ENCODE data around the gene KRT36. TPM values are rescaled to one million over a fixed set of nuclear protein-coding genes. Genes with fewer than 3 reads are reported as not detected.

The KRT36 gene
- polyA plus RNA-seq, 1 donor (not counting 4 experiments of a cell fraction or from before 2014, with no cell fraction given): not detected

GRCh38 chr17:41505007-41505808 is 15.5 kb upstream of the KRT36 start, which contains the start of gene KRT13:
Gene KRT13 (minus strand): TSS chr17:41505612. CDS start chr17:41505550, 62 bp downstream.
- no peak within 1 kb of the TSS for H3K4me2 ChIP-seq (ENCODE audit: control insufficient read depth, extremely low read depth, insufficient read depth, low read depth, low read length)
- peaks cover 16% of the 10 kb centered on the region for H3K4me1 ChIP-seq (ENCODE audit: control insufficient read depth, extremely low read depth, insufficient read depth, low read length)
- no peak within 1 kb of the TSS for H3K4me3 ChIP-seq (ENCODE audit: control insufficient read depth in 2 of 3, extremely low read depth in 1 of 3, insufficient read depth in 2 of 3, low read depth in 1 of 3, low read length in 3 of 3)

GRCh38 chr17:41504246-41504977 is 14.7 kb upstream of the KRT36 start:
- Histone ChIP-seq H3K79me2 (ENCODE audit: control insufficient read depth, insufficient read depth, low read length) (no peaks in the 10 kb centered on the region), H3K4me3 (ENCODE audit: control insufficient read depth in 2 of 3, extremely low read depth in 1 of 3, insufficient read depth in 2 of 3, low read depth in 1 of 3, low read length in 3 of 3) (no peak overlapping the region), H3K4me2 (ENCODE audit: control insufficient read depth, extremely low read depth, insufficient read depth, low read depth, low read length) (no peak overlapping the region), H3K9me1 (ENCODE audit: control insufficient read depth, extremely low read depth, insufficient read depth, low read length) (no peaks in the 10 kb centered on the region), H3K9me3 (ENCODE audit: control insufficient read depth, low read depth, low read length) (no peaks in the 10 kb centered on the region), H2AFZ (ENCODE audit: control insufficient read depth, low read length) (no peak overlapping the region), H4K20me1 (ENCODE audit: control insufficient read depth, extremely low read depth, insufficient read depth, low read length) (no peaks in the 10 kb centered on the region), H3K27ac (ENCODE audit: control insufficient read depth, insufficient read depth, low read length) (no peak overlapping the region), H3K9ac (ENCODE audit: control insufficient read depth, extremely low read depth, insufficient read depth, low read length) (no peak overlapping the region), H3K36me3 (ENCODE audit: control insufficient read depth in 2 of 2, extremely low read depth in 1 of 2, insufficient read depth in 2 of 2, low read length in 2 of 2) (no peaks in the 10 kb centered on the region), H3K27me3 (ENCODE audit: control insufficient read depth, extremely low read depth, insufficient read depth, low read length) (no peaks in the 10 kb centered on the region), H3K4me1 (ENCODE audit: control insufficient read depth, extremely low read depth, insufficient read depth, low read length) (peaks cover 24% of the 10 kb centered on the region)
- FAIRE-seq: no peak
- dilution Hi-C loops (cut with MboI; ENCODE audit: extremely low pct_ligation_motif_present, low sequenced_read_pairs): no loop called here
- TF ChIP-seq, protein P1, sequence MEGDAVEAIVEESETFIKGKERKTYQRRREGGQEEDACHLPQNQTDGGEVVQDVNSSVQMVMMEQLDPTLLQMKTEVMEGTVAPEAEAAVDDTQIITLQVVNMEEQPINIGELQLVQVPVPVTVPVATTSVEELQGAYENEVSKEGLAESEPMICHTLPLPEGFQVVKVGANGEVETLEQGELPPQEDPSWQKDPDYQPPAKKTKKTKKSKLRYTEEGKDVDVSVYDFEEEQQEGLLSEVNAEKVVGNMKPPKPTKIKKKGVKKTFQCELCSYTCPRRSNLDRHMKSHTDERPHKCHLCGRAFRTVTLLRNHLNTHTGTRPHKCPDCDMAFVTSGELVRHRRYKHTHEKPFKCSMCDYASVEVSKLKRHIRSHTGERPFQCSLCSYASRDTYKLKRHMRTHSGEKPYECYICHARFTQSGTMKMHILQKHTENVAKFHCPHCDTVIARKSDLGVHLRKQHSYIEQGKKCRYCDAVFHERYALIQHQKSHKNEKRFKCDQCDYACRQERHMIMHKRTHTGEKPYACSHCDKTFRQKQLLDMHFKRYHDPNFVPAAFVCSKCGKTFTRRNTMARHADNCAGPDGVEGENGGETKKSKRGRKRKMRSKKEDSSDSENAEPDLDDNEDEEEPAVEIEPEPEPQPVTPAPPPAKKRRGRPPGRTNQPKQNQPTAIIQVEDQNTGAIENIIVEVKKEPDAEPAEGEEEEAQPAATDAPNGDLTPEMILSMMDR (optimal IDR thresholded peaks at IDR 0.05 in 1 of 3, IDR thresholded peaks at IDR 0.05 in 1 of 3, conservative IDR thresholded peaks at IDR 0.05 in 1 of 3; ENCODE audit: extremely low read depth in 1 of 3, insufficient read depth in 2 of 3, low read length in 3 of 3): no peak
- no peak for TF ChIP-seq EZH2 (IDR thresholded peaks at IDR 0.05; ENCODE audit: low read length)
- no peak for DNase-seq (ENCODE audit: low read depth, low spot score)

More at GRCh38 chr17:41505007-41505808, 15.5 kb upstream of the KRT36 start, which contains the start of gene KRT13:
- Histone ChIP-seq H3K27ac (ENCODE audit: control insufficient read depth, insufficient read depth, low read length) (no peak within 1 kb of the TSS), H4K20me1 (ENCODE audit: control insufficient read depth, extremely low read depth, insufficient read depth, low read length) (no peaks in the 10 kb centered on the region), H3K9ac (ENCODE audit: control insufficient read depth, extremely low read depth, insufficient read depth, low read length) (no peak within 1 kb of the TSS), H3K9me1 (ENCODE audit: control insufficient read depth, extremely low read depth, insufficient read depth, low read length) (no peaks in the 10 kb centered on the region), H2AFZ (ENCODE audit: control insufficient read depth, low read length) (no peak within 1 kb of the TSS), H3K9me3 (ENCODE audit: control insufficient read depth, low read depth, low read length) (no peaks in the 10 kb centered on the region), H3K27me3 (ENCODE audit: control insufficient read depth, extremely low read depth, insufficient read depth, low read length) (no peaks in the 10 kb centered on the region), H3K79me2 (ENCODE audit: control insufficient read depth, insufficient read depth, low read length) (no peaks in the 10 kb centered on the region), H3K36me3 (ENCODE audit: control insufficient read depth in 2 of 2, extremely low read depth in 1 of 2, insufficient read depth in 2 of 2, low read length in 2 of 2) (no peaks in the 10 kb centered on the region)
- TF ChIP-seq EZH2 (IDR thresholded peaks at IDR 0.05; ENCODE audit: low read length): no peak
- TF ChIP-seq, protein P1 (optimal IDR thresholded peaks at IDR 0.05 in 1 of 3, IDR thresholded peaks at IDR 0.05 in 1 of 3, conservative IDR thresholded peaks at IDR 0.05 in 1 of 3; ENCODE audit: extremely low read depth in 1 of 3, insufficient read depth in 2 of 3, low read length in 3 of 3): no peak
- dilution Hi-C loops (cut with MboI; ENCODE audit: extremely low pct_ligation_motif_present, low sequenced_read_pairs): no loop called here
- DNase-seq (ENCODE audit: low read depth, low spot score) (no peak), FAIRE-seq (no peak)
